ENCODE results near the gene YWHAQ.
"Not testable (repeated sequence)": the region's sequence is repeated elsewhere in the genome, so short reads cannot be mapped to it uniquely, and the experiment has no call there.

Gene YWHAQ

DNA sequence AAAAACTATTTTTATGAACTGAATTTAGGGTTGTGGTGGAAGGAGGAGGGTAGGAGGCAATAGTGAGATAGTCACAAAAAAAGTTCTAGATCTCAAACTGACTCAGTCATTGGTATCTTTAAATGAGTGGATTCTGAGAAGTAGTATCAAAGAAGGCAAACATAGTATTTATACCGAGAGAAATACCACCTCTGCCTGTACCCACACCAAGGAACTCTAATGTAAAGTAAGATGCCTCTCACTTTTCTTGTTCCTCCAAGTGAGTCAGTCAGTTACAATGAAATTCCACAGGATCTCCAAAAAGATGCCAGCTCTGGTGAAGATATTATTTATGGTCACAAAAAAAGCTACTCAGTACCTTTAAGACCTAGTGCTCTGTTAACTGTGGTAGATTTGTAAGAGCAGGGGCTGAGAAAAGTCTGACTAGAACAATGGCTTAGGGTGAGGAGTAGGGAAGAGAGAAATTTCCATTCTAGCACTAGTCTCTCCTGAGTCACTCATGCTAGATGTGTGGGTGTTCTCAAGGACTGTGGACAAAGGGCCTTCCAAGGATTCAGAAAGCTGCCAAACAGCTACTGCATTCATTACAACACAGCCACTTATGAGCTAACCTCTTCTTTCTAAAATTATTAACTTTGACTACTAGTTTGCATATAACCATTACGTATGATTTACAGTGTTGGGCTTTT, 36.3 kb downstream of the YWHAQ start:
- no peak for DNase-seq (ENCODE audit: extremely low spot score)
- TF ChIP-seq, protein P1, sequence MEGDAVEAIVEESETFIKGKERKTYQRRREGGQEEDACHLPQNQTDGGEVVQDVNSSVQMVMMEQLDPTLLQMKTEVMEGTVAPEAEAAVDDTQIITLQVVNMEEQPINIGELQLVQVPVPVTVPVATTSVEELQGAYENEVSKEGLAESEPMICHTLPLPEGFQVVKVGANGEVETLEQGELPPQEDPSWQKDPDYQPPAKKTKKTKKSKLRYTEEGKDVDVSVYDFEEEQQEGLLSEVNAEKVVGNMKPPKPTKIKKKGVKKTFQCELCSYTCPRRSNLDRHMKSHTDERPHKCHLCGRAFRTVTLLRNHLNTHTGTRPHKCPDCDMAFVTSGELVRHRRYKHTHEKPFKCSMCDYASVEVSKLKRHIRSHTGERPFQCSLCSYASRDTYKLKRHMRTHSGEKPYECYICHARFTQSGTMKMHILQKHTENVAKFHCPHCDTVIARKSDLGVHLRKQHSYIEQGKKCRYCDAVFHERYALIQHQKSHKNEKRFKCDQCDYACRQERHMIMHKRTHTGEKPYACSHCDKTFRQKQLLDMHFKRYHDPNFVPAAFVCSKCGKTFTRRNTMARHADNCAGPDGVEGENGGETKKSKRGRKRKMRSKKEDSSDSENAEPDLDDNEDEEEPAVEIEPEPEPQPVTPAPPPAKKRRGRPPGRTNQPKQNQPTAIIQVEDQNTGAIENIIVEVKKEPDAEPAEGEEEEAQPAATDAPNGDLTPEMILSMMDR (IDR thresholded peaks at IDR 0.05; ENCODE audit: control extremely low read depth, extremely low read depth, low read depth, missing control alignments) = no peak
- CTCF ChIA-PET = interaction anchor here (0.9 to 1.8 kb wide), 8 partner anchors 11 to 219 kb away, joined by 3 to 9 read pairs (median 4); partner anchors contain the start of gene ADAM17
- POLR2A ChIA-PET = interaction anchor here (1.7 kb wide), 1 partner anchor 36 kb away, joined by 6 read pairs; the partner anchor contains the start of gene YWHAQ

DNA sequence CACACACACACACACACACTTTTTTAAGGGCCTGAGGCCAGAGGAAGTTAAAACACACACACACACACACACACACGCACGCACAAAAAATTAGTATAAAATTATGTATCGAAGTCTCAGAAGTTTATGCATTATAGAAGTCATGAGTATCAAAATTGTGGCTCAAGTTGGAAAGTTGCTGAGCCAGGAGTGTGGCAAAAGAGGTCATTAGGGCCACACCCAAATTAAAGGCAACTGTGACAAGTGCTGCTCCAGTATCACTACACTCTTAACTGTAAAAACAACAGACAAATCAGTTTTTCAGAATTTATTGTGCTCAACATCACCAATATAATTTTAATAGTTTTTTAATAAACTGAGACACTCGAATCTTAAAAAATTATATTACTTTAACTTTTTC, 36.9 kb downstream of the YWHAQ start:
- ChIA-PET CTCF (interaction anchor here (1.0 to 1.7 kb wide), 3 partner anchors 11 to 176 kb away, joined by 4 to 5 read pairs (median 4); no protein-coding TSS in a partner anchor), POLR2A (no interaction called here)
- DNase-seq (ENCODE audit: extremely low spot score) = no peak
- TF ChIP-seq, protein P1 (IDR thresholded peaks at IDR 0.05; ENCODE audit: control extremely low read depth, extremely low read depth, low read depth, missing control alignments) = no peak

DNA sequence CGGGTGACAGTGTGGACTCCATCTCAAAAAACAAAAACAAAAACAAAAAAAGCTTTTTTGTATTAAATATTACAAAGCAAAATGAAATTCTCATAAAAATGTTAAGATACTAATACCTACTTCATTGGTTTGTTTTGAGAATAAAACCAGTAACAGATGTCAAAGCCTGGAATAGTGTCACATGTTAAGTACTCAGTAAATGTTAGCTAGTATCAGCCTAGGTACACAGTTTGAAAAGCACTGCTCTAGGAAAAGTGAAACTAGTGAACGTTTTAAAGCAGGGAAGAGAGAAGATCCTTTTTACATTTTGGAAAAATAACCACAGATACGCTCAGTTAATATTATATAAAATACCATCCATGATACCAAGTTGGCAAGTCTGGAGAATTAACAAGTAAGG, 38.1 kb downstream of the YWHAQ start:
- DNase-seq (ENCODE audit: extremely low spot score) = no peak
- ChIA-PET POLR2A (interaction anchor here (0.6 kb wide), 1 partner anchor 1089 kb away, joined by 3 read pairs; no protein-coding TSS in a partner anchor), CTCF (no interaction called here)
- TF ChIP-seq, protein P1 (IDR thresholded peaks at IDR 0.05; ENCODE audit: control extremely low read depth, extremely low read depth, low read depth, missing control alignments) = no peak

DNA sequence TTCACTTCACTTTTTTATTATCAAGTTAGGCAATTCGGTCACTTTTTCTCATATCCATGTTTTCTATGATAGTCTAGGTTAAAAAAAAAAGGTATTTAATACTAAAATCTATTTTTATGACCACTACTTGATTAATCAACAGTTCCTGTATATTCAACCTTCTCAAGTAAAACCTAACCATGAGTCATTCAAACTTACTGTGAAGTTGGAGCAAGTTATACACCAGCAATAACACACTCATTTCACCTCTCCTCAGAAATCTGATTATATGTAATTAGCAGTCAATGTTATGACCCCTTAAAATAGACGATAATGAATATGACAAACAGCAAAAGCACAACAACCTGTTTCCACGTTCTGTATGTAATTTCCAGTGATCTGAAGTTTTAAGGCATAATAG, 40.2 kb downstream of the YWHAQ start:
- DNase-seq (ENCODE audit: extremely low spot score) = no peak
- TF ChIP-seq, protein P1 (IDR thresholded peaks at IDR 0.05; ENCODE audit: control extremely low read depth, extremely low read depth, low read depth, missing control alignments) = no peak
- ChIA-PET POLR2A (no interaction called here), CTCF (interaction anchor here (0.9 to 1.4 kb wide), 2 partner anchors 12 to 34 kb away, joined by 3 to 5 read pairs; no protein-coding TSS in a partner anchor)

DNA sequence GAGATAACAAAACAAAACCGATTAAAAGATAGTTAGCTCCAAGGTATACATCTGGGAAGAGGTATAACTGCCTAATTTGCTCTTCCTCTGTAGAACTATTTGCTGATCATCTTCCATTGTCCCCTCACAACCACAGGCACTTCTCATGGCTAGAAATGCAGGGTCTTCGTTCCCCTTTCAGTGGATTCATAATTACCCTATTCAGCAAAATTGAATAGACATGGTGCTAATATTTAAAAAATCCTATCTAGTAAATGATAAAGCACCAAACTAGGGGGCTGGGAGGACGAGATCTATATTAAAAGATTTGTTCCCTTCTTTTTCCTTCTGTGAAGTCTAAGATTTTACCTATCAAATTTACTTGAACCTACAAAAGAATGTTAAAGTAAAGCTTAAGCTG, 44.3 kb downstream of the YWHAQ start:
- TF ChIP-seq, protein P1 (IDR thresholded peaks at IDR 0.05; ENCODE audit: control extremely low read depth, extremely low read depth, low read depth, missing control alignments) = no peak
- DNase-seq (ENCODE audit: extremely low spot score) = no peak
- ChIA-PET CTCF (interaction anchor here (1.0 to 2.2 kb wide), 3 partner anchors 12 to 42 kb away, joined by 3 to 8 read pairs (median 3); no protein-coding TSS in a partner anchor), POLR2A (interaction anchor here (0.6 kb wide), 1 partner anchor 86 kb away, joined by 3 read pairs; no protein-coding TSS in a partner anchor)

DNA sequence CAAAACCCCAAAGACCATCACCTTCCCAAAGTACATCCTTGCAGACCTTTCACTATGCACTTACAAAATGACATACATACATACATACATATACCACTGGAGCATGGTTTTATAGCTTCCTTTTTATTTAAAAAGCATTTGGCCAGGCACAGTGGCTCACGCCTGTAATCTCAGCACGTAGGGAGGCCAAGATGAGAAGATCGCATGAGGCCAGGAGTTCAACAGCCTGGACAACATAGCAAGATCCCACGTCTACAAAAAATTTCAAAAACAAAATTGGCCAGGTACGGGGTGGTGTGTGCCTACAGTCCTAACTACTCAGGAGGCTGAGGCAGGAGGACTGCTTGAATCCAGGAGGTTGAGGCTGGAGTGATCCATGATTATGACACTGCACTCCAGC, 45.3 kb downstream of the YWHAQ start:
- ChIA-PET CTCF (interaction anchor here (2.2 kb wide), 1 partner anchor 11 kb away, joined by 8 read pairs; no protein-coding TSS in a partner anchor), POLR2A (no interaction called here)
- DNase-seq (ENCODE audit: extremely low spot score) = no peak
- TF ChIP-seq, protein P1 (IDR thresholded peaks at IDR 0.05; ENCODE audit: control extremely low read depth, extremely low read depth, low read depth, missing control alignments) = no peak

DNA sequence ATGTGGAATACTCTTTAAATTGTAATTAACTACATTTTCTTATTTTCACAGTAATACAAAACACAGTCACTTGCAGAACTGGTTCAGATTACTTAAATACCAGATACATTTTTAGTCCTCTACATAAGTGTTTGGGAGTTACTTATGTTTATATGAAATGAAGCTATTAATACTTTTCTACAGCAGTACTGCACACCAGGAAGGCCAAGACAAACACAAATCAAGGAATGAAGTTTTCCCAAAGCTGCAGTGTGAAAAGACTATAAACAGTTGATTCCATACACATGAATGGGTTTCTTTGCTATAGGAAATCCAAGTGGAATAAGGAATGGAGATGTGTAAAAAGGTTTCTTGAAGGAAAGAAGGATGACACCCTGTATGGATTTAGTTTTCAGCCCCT, 45.9 kb downstream of the YWHAQ start:
- CTCF ChIA-PET; POLR2A ChIA-PET; DNase-seq (ENCODE audit: extremely low spot score): not testable (repeated sequence)

All from GM10248 (cell line).